Hepatocyte (in vitro differentiated cells): ENCODE data around the gene ATP2B3.

Experiments
- EZH2 ChIP-seq: fragments of 200-600 bp; sonication (generic); IDR thresholded peaks from 2 replicates; pipeline ENCODE4 v1.6.1; 2016; ENCODE audit warnings: antibody characterized with exemption, mild to moderate bottlenecking, borderline replicate concordance
- TF ChIP-seq, protein P1 (sequence below): fragments of 200-600 bp; sonication (generic); IDR thresholded peaks from 2 replicates; pipeline ENCODE4 v1.5.1; 2016; ENCODE audit warnings: antibody characterized with exemption, mild to moderate bottlenecking; ENCODE audit not compliant: poor library complexity

DNA sequence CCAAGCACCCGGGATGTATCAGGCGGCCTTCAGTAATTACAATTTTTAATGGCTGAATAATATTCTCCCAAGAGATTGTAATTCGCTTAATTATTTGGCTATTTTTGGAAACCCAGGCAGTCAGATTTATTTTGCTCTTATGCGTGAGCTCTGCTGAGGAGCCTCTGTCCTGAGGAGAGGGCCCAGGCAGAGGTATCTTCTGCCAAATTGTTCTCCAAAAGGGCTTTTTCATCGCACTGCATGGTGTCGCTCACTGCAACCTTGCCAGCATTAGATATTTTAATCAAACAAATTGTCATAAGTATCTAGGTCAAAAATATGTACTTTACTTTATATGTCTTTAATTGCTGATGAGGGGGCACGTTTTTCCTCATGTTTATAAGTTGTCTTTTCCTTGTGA is 5.8 kb downstream of the ATP2B3 start:
- TF ChIP-seq, protein P1, sequence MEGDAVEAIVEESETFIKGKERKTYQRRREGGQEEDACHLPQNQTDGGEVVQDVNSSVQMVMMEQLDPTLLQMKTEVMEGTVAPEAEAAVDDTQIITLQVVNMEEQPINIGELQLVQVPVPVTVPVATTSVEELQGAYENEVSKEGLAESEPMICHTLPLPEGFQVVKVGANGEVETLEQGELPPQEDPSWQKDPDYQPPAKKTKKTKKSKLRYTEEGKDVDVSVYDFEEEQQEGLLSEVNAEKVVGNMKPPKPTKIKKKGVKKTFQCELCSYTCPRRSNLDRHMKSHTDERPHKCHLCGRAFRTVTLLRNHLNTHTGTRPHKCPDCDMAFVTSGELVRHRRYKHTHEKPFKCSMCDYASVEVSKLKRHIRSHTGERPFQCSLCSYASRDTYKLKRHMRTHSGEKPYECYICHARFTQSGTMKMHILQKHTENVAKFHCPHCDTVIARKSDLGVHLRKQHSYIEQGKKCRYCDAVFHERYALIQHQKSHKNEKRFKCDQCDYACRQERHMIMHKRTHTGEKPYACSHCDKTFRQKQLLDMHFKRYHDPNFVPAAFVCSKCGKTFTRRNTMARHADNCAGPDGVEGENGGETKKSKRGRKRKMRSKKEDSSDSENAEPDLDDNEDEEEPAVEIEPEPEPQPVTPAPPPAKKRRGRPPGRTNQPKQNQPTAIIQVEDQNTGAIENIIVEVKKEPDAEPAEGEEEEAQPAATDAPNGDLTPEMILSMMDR = no peak
- TF ChIP-seq EZH2 = no peak
